ENCODE results near the gene NOL7.

NOL7 gene

GRCh38 chr6:13597073-13597472, 18.1 kb upstream of the NOL7 start:
- no peak for ATAC-seq
- no peak for DNase-seq

GRCh38 chr6:13600036-13600435, 15.1 kb upstream of the NOL7 start:
- ATAC-seq (no peak), DNase-seq (no peak)

- ATAC-seq, result no peak
Measured at GRCh38 chr6:13604135-13604534, 11.0 kb upstream of the NOL7 start.

GRCh38 chr6:13604546-13605416, 10.4 kb upstream of the NOL7 start:
- DNase-seq (no peak), ATAC-seq (peak; percentile 14)

More at GRCh38 chr6:13604135-13604534, 11.0 kb upstream of the NOL7 start:
- no peak for DNase-seq

- ATAC-seq, result no peak
- no peak for DNase-seq
Measured at GRCh38 chr6:13605634-13606033, 9.5 kb upstream of the NOL7 start.

- DNase-seq (no peak), ATAC-seq (no peak)
Measured at GRCh38 chr6:13611715-13612114, 3.4 kb upstream of the NOL7 start.

- ATAC-seq, result no peak
- DNase-seq, result no peak
Measured at GRCh38 chr6:13613029-13613594, 2.0 kb upstream of the NOL7 start.

GRCh38 chr6:13614126-13614925, 809 bp upstream of the NOL7 start:
- ATAC-seq (peak; percentile 22), DNase-seq (peak; percentile 50)

GRCh38 chr6:13615792-13616120, 621 bp downstream of the NOL7 start:
- ATAC-seq (peak; percentile 19), DNase-seq (peak; percentile 62)

GRCh38 chr6:13617066-13617465, 1.9 kb downstream of the NOL7 start:
- DNase-seq (no peak), ATAC-seq (no peak)

- no peak for DNase-seq
- peak; percentile 81 for ATAC-seq
Measured at GRCh38 chr6:13624871-13625288, 9.7 kb downstream of the NOL7 start.

GRCh38 chr6:13629459-13630116, 14.5 kb downstream of the NOL7 start:
- DNase-seq (no peak), ATAC-seq (no peak)

- no peak for DNase-seq
Measured at GRCh38 chr6:13630499-13630898, 15.4 kb downstream of the NOL7 start.

GRCh38 chr6:13633343-13633742, 18.2 kb downstream of the NOL7 start:
- ATAC-seq, result no peak
- DNase-seq, result no peak

More at GRCh38 chr6:13630499-13630898, 15.4 kb downstream of the NOL7 start:
- ATAC-seq, result peak; percentile 94

- DNase-seq (no peak), ATAC-seq (no peak)
Measured at GRCh38 chr6:13635948-13636658, 21.0 kb downstream of the NOL7 start.

GRCh38 chr6:13638014-13638413, 22.9 kb downstream of the NOL7 start:
- DNase-seq (no peak), ATAC-seq (no peak)

GRCh38 chr6:13638626-13639025, 23.5 kb downstream of the NOL7 start:
- DNase-seq (no peak), ATAC-seq (no peak)

GRCh38 chr6:13641315-13641714, 26.2 kb downstream of the NOL7 start:
- DNase-seq (no peak), ATAC-seq (no peak)

- DNase-seq, result no peak
- ATAC-seq, result no peak
Measured at GRCh38 chr6:13643125-13643524, 28.0 kb downstream of the NOL7 start.

GRCh38 chr6:13648850-13649249, 33.7 kb downstream of the NOL7 start:
- DNase-seq, result no peak
- no peak for ATAC-seq

- no peak for DNase-seq
- ATAC-seq, result no peak
Measured at GRCh38 chr6:13649393-13649792, 34.3 kb downstream of the NOL7 start.

GRCh38 chr6:13653296-13653695, 38.2 kb downstream of the NOL7 start:
- DNase-seq, result no peak
- peak; percentile 52 for ATAC-seq

Measured in stimulated activated naive CD8-positive, alpha-beta T cell treated with anti-CD3 and anti-CD28 coated beads, Interleukin-15, Interleukin-2, amounts not matched to agents 100 U/mL and 50 U/mL, for 24 hours (primary cell).